ENCODE measurements around the gene ROBO4.

Gene ROBO4

DNA sequence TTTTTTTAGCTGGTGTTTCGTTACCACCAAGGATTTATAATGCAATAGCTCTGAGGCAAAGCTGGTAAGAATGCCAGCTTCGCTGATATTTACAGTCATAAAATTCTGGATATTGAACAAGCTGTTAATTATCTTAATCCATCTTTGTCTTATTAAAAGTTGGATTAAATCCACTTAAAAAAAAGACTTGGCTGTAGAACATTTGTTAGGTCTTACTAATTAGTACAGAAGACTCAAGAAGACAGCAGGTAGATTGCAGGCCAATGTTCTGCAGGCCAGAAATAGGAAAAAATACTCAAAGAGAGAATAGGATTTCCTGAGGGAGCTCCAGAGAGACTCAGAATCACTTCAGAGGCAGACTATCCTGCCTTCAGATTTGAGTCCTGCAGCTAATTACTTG is 7.5 kb downstream of the ROBO4 start:
- no peak for TF ChIP-seq POLR2A (IDR thresholded peaks at IDR 0.05; ENCODE audit: low read depth, low read length)
- FAIRE-seq (no peak), DNase-seq (ENCODE audit: insufficient read length, low spot score) (no peak)

DNA sequence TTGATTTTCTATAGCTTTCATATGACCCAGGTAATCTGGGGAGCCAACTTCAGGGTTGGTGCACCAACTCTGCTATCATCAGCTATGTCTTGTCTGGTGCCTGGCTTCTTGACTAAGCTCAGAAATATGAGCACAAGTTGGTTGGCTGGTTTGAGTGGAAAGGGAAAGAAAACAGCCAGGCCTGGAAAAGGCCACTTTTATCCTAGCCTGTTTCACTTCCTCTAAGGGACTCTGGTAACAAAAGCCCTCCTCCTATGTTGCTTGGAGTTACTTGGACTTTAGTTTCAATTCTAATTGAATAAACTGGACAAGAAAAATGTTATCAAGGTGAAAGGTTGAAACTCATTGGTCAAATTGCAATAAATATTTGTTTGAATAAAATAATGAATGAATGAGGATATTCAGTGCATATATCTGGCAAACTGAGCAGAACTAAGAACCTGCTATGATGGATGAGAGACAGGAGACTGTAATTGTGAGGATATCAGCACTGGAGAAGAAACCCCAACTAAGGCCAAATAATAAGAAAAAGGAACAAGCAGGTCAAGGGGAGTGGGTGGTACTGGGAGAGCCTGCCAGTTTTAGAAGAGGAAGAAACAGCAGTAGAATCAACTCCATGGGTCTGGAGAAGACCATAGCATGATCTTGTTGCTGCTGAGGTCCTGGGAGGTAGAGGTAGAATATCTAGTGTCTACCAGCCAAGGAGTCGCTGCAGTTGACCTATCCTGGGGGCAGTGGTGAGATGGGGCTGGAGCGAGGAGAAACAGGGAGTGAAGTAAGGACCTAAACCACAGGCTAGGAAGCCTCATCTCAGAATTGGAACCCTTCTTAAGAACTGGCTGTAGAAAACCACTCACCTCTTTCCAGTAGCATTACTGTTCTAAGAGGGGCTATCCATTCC is 8.2 kb downstream of the ROBO4 start:
- FAIRE-seq = no peak
- no peak for TF ChIP-seq POLR2A (IDR thresholded peaks at IDR 0.05; ENCODE audit: low read depth, low read length)
- no peak for DNase-seq (ENCODE audit: insufficient read length, low spot score)

DNA sequence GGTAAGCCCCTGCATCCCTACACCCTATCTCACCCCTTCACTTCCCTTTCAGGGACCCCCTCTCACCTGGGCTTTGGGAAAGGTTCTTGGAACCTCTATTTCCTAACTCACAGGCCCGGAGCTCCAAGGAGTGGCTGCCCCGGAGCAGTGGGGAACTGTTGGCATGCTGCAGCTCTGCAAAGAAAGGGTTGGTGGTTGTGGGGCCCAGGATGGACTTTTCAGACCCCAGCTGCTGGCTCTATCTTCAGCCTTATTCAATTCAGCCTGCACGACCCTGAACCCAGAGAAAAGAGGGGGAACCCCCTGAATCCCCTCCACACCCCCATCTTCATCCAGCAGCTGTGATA is 10.0 kb downstream of the ROBO4 start:
- no peak for TF ChIP-seq POLR2A (IDR thresholded peaks at IDR 0.05; ENCODE audit: low read depth, low read length)
- DNase-seq (ENCODE audit: insufficient read length, low spot score) (no peak), FAIRE-seq (no peak)

DNA sequence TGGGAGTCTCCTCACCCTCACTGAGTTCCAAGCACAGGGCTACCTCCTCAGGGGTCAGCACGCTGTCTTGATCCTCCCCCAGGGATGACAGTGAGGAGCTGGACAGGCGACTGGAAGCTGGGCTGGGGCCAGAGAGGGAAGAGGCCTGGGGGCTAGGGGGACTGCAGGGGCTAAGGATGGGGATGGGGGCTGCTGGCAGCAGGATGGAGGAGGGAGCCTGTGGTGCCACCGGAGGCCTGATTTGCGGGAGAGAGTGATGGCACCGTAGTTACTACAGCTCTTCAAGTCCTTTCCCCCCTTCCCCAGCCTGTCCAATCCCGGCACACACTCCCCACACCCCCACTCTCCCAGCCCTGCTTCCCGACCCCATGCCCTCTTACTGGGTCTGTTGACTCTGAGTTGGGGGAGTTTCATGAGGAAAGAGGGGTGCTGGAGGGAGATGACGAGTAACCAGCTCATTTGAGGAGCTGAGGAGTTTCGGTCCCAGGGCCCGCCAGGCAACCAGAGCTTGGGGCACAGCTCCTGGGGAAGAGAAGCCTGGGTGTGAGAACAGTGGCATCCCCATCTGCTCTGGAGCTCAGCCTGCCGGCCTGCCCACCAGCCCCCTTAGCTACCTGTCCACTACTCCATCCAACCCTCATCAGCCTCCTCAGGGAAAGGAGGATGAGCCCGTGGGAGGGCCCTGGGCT is 10.5 kb downstream of the ROBO4 start:
- no peak for TF ChIP-seq POLR2A (IDR thresholded peaks at IDR 0.05; ENCODE audit: low read depth, low read length)
- no peak for FAIRE-seq
- no peak for DNase-seq (ENCODE audit: insufficient read length, low spot score)

DNA sequence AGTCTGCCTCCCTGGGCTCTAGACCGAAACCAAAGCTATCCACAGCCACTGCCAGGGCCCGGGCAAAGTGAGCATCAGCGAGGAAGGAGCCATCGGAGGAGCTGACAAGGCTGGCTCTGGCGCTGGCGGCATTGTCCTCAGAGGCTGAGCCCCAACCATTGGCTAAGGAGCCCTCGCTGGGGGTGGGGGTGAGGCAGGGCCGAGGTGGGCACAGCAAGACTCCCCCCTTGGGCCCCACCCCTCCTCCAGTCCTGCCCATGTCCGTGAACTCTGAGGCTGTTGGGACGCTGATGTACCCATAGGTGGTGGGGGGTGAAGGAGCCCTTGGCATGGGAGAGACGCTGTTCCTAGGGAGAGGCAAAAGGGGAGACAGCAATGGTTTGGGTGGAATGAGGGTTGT is 11.2 kb downstream of the ROBO4 start:
- FAIRE-seq = no peak
- no peak for DNase-seq (ENCODE audit: insufficient read length, low spot score)
- no peak for TF ChIP-seq POLR2A (IDR thresholded peaks at IDR 0.05; ENCODE audit: low read depth, low read length)

DNA sequence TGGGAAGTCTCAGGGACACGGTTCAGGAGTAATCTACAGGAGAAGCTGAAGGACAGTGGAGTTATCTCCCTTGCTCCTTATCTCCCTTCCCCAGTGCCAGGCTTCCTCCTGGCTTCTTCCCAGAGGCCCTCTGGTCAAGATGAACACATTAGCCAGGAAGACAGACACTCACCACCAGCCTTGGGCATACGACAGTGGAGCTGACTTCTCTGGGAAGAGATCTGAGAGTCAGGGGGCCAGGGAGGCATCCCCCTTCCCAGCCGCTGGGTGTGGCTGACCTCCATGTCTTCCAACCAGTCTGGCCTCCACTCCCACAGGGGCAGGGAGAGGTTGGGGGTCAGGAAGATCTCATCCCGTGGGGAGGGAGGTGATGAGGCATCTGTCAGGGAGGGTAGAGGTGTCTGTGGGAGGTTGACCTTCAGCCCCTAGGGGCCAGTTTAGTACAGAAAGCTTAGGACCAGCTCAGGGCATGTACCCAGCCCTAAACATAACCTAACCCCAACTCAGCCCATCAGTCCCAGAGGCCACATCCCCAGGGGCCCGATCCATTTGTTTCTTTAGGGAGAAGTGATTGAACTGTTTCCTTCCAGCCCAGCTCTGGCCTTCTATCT is 12.7 kb downstream of the ROBO4 start:
- no peak for DNase-seq (ENCODE audit: insufficient read length, low spot score)
- no peak for FAIRE-seq

DNA sequence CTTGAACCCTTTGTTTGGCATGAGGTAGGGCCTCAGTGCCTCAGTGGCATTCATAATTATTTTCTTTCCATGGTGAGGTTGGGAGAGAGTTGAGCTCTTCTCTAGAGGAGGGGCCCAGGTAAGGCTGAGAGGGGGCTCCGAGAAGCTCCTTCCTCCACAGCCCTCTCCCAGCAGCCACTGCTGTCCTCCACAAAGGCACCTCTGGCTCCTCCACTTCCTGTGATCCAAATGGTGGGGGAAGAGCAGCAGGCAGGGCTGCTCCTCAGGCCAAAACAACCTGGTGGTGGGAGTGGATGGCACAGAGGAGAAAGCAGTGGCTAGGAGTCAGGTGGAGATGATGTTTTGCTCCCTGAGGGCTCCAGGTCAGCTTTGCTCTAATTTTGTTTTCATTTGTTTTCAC is 13.3 kb downstream of the ROBO4 start:
- FAIRE-seq (no peak), DNase-seq (ENCODE audit: insufficient read length, low spot score) (no peak)
- TF ChIP-seq POLR2A (IDR thresholded peaks at IDR 0.05; ENCODE audit: low read depth, low read length) = no peak

More for the DNA sequence above, 12.7 kb downstream of the ROBO4 start:
- no peak for TF ChIP-seq POLR2A (IDR thresholded peaks at IDR 0.05; ENCODE audit: low read depth, low read length)

DNA sequence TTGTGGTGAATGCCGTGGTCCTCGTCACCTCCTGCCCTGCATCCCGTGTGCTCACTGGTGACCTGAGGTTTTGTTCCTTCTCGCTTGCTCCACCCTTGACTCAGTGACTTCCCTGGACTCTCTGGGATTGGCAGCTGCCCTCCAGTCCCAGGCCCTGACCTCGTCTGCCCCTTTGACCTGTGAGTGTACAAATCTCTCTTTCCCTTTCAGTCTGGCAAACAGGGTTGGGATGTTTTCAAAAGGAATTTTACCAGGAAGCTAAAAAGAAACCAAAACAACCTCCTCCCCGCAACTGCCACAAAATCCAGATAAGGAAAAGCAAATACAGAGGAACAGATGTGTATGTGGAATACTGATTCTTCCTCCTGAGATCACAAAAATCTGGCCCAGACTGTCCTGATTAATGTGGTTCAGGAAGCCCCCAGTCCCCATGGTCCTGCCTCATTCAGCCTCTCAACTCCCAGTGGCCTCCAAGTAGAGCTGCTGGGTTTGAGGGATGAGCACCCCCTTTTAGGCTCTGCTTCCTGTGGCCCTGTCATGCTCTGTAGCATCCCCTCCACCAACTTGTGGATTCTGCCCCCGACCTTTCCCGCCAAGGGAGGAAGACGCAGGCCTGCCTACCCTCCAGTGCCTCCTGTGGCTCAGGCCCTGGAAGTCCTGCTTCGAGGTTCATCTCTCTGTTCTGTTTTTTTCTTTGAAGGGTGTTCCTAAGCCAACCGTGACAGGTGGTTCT is 15.2 kb downstream of the ROBO4 start:
- no peak for TF ChIP-seq POLR2A (IDR thresholded peaks at IDR 0.05; ENCODE audit: low read depth, low read length)
- FAIRE-seq (no peak), DNase-seq (ENCODE audit: insufficient read length, low spot score) (no peak)

DNA sequence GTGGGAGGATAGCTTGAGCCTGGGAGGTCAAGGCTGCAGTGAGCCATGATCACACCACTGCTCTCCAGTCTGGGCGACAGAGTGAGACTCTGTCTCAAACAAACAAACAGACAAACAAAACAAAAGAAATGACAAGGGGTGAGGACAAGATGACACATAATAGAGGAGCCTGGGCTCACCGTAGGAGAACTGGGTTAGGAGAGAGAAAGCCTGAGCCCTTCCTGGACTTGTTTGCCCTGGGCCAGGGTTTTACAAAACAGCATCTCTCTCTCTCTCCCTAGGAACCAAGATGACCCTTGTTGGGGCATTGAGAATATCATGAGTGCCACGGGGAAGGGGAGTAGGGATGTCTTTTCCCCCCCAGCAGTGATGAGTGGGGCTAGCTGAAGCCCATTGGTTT is 16.7 kb downstream of the ROBO4 start:
- FAIRE-seq = no peak
- TF ChIP-seq POLR2A (IDR thresholded peaks at IDR 0.05; ENCODE audit: low read depth, low read length) = no peak
- DNase-seq (ENCODE audit: insufficient read length, low spot score) = no peak

DNA sequence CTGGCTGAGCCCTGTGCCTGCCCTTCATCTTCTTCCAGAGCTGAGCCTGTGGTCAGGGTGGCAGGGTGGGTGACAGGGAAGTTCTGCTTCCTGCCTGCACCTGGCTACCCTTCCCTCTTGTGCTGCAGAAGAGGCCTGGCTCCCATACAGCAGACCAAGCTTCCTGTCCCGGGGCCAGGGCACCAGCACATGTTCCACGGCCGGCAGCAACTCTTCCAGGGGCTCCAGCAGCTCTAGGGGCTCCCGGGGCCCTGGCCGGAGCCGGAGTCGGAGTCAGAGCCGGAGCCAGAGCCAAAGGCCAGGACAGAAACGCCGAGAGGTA is 17.4 kb downstream of the ROBO4 start:
- TF ChIP-seq POLR2A (IDR thresholded peaks at IDR 0.05; ENCODE audit: low read depth, low read length) = no peak
- no peak for FAIRE-seq

DNA sequence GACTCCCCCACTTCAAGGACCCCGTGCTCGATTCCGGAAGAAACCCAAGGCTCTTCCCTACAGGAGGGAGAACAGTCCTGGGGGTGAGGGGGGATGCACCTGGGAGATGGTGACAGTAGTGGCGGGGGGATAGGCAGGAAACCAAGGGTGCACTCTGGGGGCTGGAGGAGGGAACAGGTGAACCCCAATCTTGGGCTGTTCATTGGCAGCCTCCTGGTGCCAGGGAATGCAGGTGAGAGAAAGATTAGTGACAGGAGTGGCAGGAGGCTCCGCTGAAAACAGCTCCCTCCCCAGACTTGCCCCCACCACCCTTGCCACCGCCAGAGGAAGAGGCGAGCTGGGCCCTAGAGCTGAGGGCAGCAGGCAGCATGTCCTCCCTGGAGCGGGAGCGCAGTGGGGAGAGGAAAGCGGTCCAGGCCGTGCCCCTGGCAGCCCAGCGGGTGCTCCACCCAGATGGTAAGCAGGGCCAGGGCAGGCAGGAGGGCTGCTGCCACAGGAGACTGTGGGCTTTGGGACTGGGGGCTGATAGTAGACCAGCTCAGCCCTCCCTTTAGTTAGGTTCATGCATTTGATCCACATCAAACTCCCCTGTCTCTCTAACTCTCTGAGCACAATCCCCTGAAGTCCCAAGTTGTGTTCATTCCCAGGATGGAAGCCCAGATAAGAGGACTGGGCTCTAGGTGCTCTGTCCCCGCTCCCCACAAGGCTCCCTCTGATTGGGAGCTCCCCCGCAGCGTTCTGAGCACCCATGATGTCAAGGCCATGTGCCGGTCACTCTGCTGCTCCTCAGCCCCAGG is 18.0 kb downstream of the ROBO4 start:
- FAIRE-seq = no peak
- TF ChIP-seq POLR2A (IDR thresholded peaks at IDR 0.05; ENCODE audit: low read depth, low read length) = no peak
- no peak for DNase-seq (ENCODE audit: insufficient read length, low spot score)

More for the DNA sequence above, 17.4 kb downstream of the ROBO4 start:
- no peak for DNase-seq (ENCODE audit: insufficient read length, low spot score)

DNA sequence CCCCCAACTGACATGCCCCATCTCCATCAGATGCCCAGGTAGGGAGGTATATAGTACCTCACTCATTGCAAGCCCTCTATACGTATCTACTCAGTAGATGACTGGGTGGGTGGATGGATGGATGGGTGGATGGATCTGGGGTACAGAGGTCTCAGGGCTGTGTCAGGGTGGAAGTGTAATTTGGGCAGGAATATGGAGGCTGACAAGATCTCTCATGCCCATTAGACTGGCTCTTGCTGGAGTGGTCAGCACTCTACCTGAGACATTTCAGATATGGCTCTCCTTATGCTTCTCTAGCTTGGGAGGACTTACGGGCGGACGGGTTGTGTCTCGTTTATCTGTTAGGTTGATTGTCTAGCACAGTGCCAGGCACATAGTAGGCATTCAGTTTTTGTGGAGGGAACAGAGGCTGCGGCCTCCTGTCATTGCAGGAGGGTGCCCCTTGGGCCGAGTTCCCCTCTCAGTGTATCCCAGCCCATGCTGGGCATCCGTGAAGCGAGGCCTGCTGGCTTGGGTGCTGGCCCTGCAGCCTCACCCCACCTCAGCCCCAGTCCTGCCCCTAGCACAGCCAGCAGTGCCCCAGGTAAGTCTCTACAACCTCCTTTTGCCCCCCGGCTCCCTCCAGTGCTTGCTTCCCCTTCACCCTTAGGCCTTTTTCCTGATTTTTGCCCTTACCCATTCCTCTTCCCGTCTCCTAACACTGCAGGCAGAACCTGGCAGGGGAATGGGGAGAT is 18.7 kb downstream of the ROBO4 start:
- FAIRE-seq (no peak), DNase-seq (ENCODE audit: insufficient read length, low spot score) (no peak)
- no peak for TF ChIP-seq POLR2A (IDR thresholded peaks at IDR 0.05; ENCODE audit: low read depth, low read length)

Data from H54 (cell line).